NK-92 treated with Interleukin-12 subunit alpha and Interleukin-12 subunit beta, amount 100 ng/mL, for 24 hours (cell line): ENCODE measurements around the gene TNIK.

Source experiments
- DNase-seq: peaks from one replicate; lab custom pipeline; 2025; lab: John Stamatoyannopoulos, UW

The TNIK gene

GRCh38 chr3:171225165-171225564 is 235.0 kb downstream of the TNIK start:
- no peak for DNase-seq

GRCh38 chr3:171223396-171223795 is 236.8 kb downstream of the TNIK start:
- DNase-seq: no peak

GRCh38 chr3:171222995-171223394 is 237.2 kb downstream of the TNIK start:
- DNase-seq: no peak

- no peak for DNase-seq
Measured at GRCh38 chr3:171221597-171221996, 238.6 kb downstream of the TNIK start.

GRCh38 chr3:171221104-171221503 is 239.1 kb downstream of the TNIK start:
- no peak for DNase-seq

- no peak for DNase-seq
Measured at GRCh38 chr3:171219258-171219657, 240.9 kb downstream of the TNIK start.

GRCh38 chr3:171218069-171218468 is 242.1 kb downstream of the TNIK start:
- DNase-seq: no peak

GRCh38 chr3:171213907-171214306 is 246.3 kb downstream of the TNIK start:
- no peak for DNase-seq

GRCh38 chr3:171213178-171213577 is 247.0 kb downstream of the TNIK start:
- no peak for DNase-seq

GRCh38 chr3:171212648-171213047 is 247.6 kb downstream of the TNIK start:
- DNase-seq: no peak

- no peak for DNase-seq
Measured at GRCh38 chr3:171206283-171206682, 253.9 kb downstream of the TNIK start.

- no peak for DNase-seq
Measured at GRCh38 chr3:171204942-171205341, 255.3 kb downstream of the TNIK start.

GRCh38 chr3:171201825-171202224 is 258.4 kb downstream of the TNIK start:
- no peak for DNase-seq

GRCh38 chr3:171200750-171201088 is 259.5 kb downstream of the TNIK start:
- DNase-seq: no peak

GRCh38 chr3:171200052-171200749 is 260.0 kb downstream of the TNIK start:
- no peak for DNase-seq

- DNase-seq: no peak
Measured at GRCh38 chr3:171199473-171199829, 260.8 kb downstream of the TNIK start.

- no peak for DNase-seq
Measured at GRCh38 chr3:171198781-171199472, 261.3 kb downstream of the TNIK start.

- no peak for DNase-seq
Measured at GRCh38 chr3:171195686-171196085, 264.5 kb downstream of the TNIK start.

GRCh38 chr3:171194965-171195364 is 265.2 kb downstream of the TNIK start:
- no peak for DNase-seq

- DNase-seq: no peak
Measured at GRCh38 chr3:171193693-171194092, 266.5 kb downstream of the TNIK start.

- no peak for DNase-seq
Measured at GRCh38 chr3:171192176-171192854, 267.9 kb downstream of the TNIK start.

GRCh38 chr3:171190668-171191067 is 269.5 kb downstream of the TNIK start:
- DNase-seq: no peak

GRCh38 chr3:171189394-171190080 is 270.7 kb downstream of the TNIK start:
- no peak for DNase-seq
